ENCODE measurements around the gene DDIT3. TPM values are rescaled to one million over a fixed set of nuclear protein-coding genes. Genes with fewer than 3 reads are reported as not detected.

Gene DDIT3
- total and polyA plus RNA-seq, 2 of the 13 experiments (the other 11 are each of a cell fraction or from before 2014, with no cell fraction given), result 27.5 to 48.7 TPM

DNA sequence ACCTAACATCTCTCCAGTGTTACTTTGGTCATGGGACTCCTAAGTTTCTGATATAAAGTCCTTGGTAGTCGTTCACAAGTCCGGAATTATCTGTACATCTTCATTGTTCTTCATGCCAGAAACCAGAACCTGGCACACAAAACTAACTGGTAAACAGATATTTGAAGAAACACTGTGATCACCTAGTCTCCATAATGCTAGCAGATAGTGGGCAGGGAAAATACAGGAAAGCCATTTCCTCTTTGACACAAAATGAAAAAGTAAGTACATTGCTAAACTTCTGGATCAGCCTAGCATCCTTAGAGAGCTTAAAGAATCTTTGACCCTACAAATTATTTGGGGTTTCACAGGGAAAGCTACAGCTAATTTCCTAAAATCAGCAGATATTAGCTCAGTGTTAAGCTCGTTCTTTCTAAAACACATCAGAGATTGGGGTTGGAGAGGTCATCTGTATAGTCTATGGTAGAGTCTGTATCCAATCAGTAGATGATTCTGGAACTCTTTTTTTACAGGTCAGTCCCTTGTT, 4.8 kb downstream of the DDIT3 start:
- Histone ChIP-seq H3K36me3 (replicated peaks in 1 of 2; ENCODE audit: control insufficient read depth in 1 of 2, insufficient read depth in 2 of 2, low read length in 2 of 2) (peaks cover 31 to 66% of the 10 kb centered on the region in 2 experiments), H3K4me1 (ENCODE audit: insufficient read depth, low read length) (peaks cover 18% of the 10 kb centered on the region), H2AFZ (ENCODE audit: low read length) (no peak overlapping the region), H3K9ac (ENCODE audit: insufficient read depth, low read depth, low read length) (no peak overlapping the region), H4K20me1 (ENCODE audit: insufficient read depth, low read length) (peaks cover 35% of the 10 kb centered on the region), H3K9me3 (ENCODE audit: low read length) (no peaks in the 10 kb centered on the region), H3K27ac (ENCODE audit: extremely low read length, insufficient read depth, low read length) (no peak overlapping the region), H3K79me2 (ENCODE audit: insufficient read depth, low read length) (peaks cover 24% of the 10 kb centered on the region), H3K4me2 (ENCODE audit: low read depth, low read length) (no peak overlapping the region), H3K4me3 (replicated peaks in 1 of 3; ENCODE audit: insufficient read depth in 1 of 3, low read depth in 2 of 3, low read length in 3 of 3) (no peak overlapping the region), H3K27me3 (ENCODE audit: control insufficient read depth in 1 of 2, insufficient read depth in 2 of 2, low read length in 2 of 2) (no peaks in the 10 kb centered on the region; a peak in 1 of 5 replicates)
- in situ Hi-C loops (cut with HindIII; ENCODE audit: extremely low pct_ligation_motif_present, low pct_unique_long_range_greater_than_20kb) (no loop called here), intact Hi-C loops (cut with micrococcal nuclease; ENCODE audit: unreplicated experiment) (no loop called here)
- FAIRE-seq (no peak), ATAC-seq (no peak), DNase-seq (ENCODE audit: low spot score) (no peak)
- WGBS (ENCODE audit: low lambda C conversion rate), result 85% methylated on average over 3 of the region's 3 CpGs
- ChIA-PET CTCF (ENCODE audit: low intra/inter-chr PET ratio, low total read pairs) (no interaction called here), POLR2A (interaction anchor here (0.8 to 7.8 kb wide), 4 partner anchors 9 to 60 kb away, joined by 3 to 90 read pairs (median 7); partner anchors contain the start of gene DCTN2)
- BruUV-seq (replicated peaks), result no TSS peak
- TF ChIP-seq RBM22 (optimal IDR thresholded peaks at IDR 0.05; ENCODE audit: low read length) (peak; percentile 1), ZXDC (CRISPR knock-in tag; IDR thresholded peaks at IDR 0.05) (no peak)

GRCh38 chr12:57514720-57515407, 5.5 kb downstream of the DDIT3 start:
- H3K27ac ChIP-seq (ENCODE audit: extremely low read length, insufficient read depth, low read length), result no peak overlapping the region
- intact Hi-C loops (cut with micrococcal nuclease; ENCODE audit: unreplicated experiment), result no loop called here
- in situ Hi-C loops (cut with HindIII; ENCODE audit: extremely low pct_ligation_motif_present, low pct_unique_long_range_greater_than_20kb), result no loop called here
- no peak overlapping the region for H3K4me2 ChIP-seq (ENCODE audit: low read depth, low read length)
- DNase-seq (ENCODE audit: low spot score), result no peak
- no peak; the same call in 2 of the 3 replicates for ATAC-seq
- no peak overlapping the region for H3K4me3 ChIP-seq (replicated peaks in 1 of 3; ENCODE audit: insufficient read depth in 1 of 3, low read depth in 2 of 3, low read length in 3 of 3)
- H3K27me3 ChIP-seq (ENCODE audit: control insufficient read depth in 1 of 2, insufficient read depth in 2 of 2, low read length in 2 of 2), result no peaks in the 10 kb centered on the region; a peak in 1 of 5 replicates
- peaks cover 32% of the 10 kb centered on the region for H4K20me1 ChIP-seq (ENCODE audit: insufficient read depth, low read length)
- H3K4me1 ChIP-seq (ENCODE audit: insufficient read depth, low read length), result peaks cover 18% of the 10 kb centered on the region
- FAIRE-seq, result no peak
- ChIA-PET POLR2A (interaction anchor here (0.7 to 7.8 kb wide), 4 partner anchors 12 to 1556 kb away, joined by 3 to 90 read pairs (median 7); partner anchors contain the start of gene DCTN2), CTCF (ENCODE audit: low intra/inter-chr PET ratio, low total read pairs) (no interaction called here)
- H3K79me2 ChIP-seq (ENCODE audit: insufficient read depth, low read length), result peaks cover 20% of the 10 kb centered on the region
- no peaks in the 10 kb centered on the region for H3K9me3 ChIP-seq (ENCODE audit: low read length)
- no peak overlapping the region for H2AFZ ChIP-seq (ENCODE audit: low read length)
- BruUV-seq (replicated peaks), result no TSS peak
- WGBS (ENCODE audit: low lambda C conversion rate), result 98% methylated on average over 9 of the region's 9 CpGs
- peaks cover 32 to 67% of the 10 kb centered on the region in 2 experiments for H3K36me3 ChIP-seq (replicated peaks in 1 of 2; ENCODE audit: control insufficient read depth in 1 of 2, insufficient read depth in 2 of 2, low read length in 2 of 2)
- no peak overlapping the region for H3K9ac ChIP-seq (ENCODE audit: insufficient read depth, low read depth, low read length)
- TF ChIP-seq ZKSCAN1 (IDR thresholded peaks at IDR 0.05; ENCODE audit: low read length), result no peak
- TF ChIP-seq, protein P1, sequence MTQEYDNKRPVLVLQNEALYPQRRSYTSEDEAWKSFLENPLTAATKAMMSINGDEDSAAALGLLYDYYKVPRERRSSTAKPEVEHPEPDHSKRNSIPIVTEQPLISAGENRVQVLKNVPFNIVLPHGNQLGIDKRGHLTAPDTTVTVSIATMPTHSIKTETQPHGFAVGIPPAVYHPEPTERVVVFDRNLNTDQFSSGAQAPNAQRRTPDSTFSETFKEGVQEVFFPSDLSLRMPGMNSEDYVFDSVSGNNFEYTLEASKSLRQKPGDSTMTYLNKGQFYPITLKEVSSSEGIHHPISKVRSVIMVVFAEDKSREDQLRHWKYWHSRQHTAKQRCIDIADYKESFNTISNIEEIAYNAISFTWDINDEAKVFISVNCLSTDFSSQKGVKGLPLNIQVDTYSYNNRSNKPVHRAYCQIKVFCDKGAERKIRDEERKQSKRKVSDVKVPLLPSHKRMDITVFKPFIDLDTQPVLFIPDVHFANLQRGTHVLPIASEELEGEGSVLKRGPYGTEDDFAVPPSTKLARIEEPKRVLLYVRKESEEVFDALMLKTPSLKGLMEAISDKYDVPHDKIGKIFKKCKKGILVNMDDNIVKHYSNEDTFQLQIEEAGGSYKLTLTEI (CRISPR knock-in tag; conservative IDR thresholded peaks at IDR 0.05), result no peak
- peak in 1 of 2 experiments; percentile 55; a peak in 2 of 4 replicates for TF ChIP-seq POLR2A (IDR thresholded peaks at IDR 0.05; ENCODE audit: insufficient read depth in 1 of 2, low read depth in 2 of 2, low read length in 2 of 2)
- peak; percentile 54 for TF ChIP-seq RBFOX2 (IDR thresholded peaks at IDR 0.05; ENCODE audit: low read depth, low read length)
- peak; percentile 82 for TF ChIP-seq ZC3H13 (CRISPR knock-in tag; IDR thresholded peaks at IDR 0.05)
- TF ChIP-seq POLR2G (IDR thresholded peaks at IDR 0.05; ENCODE audit: low read depth, low read length), result peak; percentile 46; the same call in 1 of the 2 replicates
- TF ChIP-seq ASH2L (IDR thresholded peaks at IDR 0.05; ENCODE audit: insufficient read length, low read depth, low read length), result no peak

Data from HepG2 (cell line).